ENCODE data around the gene ADK. TPM values are rescaled to one million over a fixed set of nuclear protein-coding genes. Genes with fewer than 3 reads are reported as not detected.

Gene ADK
- total and polyA plus RNA-seq, 2 of the 13 experiments (the other 11 are each of a cell fraction or from before 2014, with no cell fraction given), result 48.6 to 79.1 TPM

GRCh38 chr10:74176380-74177139 lies 25.5 kb downstream of the ADK start (continued):
- TF ChIP-seq RERE (CRISPR knock-in tag; IDR thresholded peaks at IDR 0.05; ENCODE audit: low read depth) (peak; percentile 28; the same call in 1 of the 2 replicates), ISX (CRISPR knock-in tag; conservative IDR thresholded peaks at IDR 0.05) (0 out of 2 replicates have a peak, but pooled peaks have one; percentile 63), TBP (CRISPR knock-in tag; IDR thresholded peaks at IDR 0.05) (0 out of 2 replicates have a peak, but pooled peaks have one; percentile 80), NR1H2 (CRISPR knock-in tag; IDR thresholded peaks at IDR 0.05; ENCODE audit: borderline replicate concordance, low read depth) (0 out of 2 replicates have a peak, but pooled peaks have one; percentile 54), MYNN (CRISPR knock-in tag; IDR thresholded peaks at IDR 0.05; ENCODE audit: low read depth) (0 out of 2 replicates have a peak, but pooled peaks have one; percentile 71), MEF2D (CRISPR knock-in tag; IDR thresholded peaks at IDR 0.05) (peak; percentile 72; the same call in 1 of the 2 replicates), ZNF292 (CRISPR knock-in tag; IDR thresholded peaks at IDR 0.05; ENCODE audit: borderline replicate concordance, low read depth) (peak; percentile 45), ELK4 (CRISPR knock-in tag; IDR thresholded peaks at IDR 0.05; ENCODE audit: borderline replicate concordance) (no peak), HNF4G (IDR thresholded peaks at IDR 0.05; ENCODE audit: borderline replicate concordance, low read depth, low read length) (no peak), HNF4G (CRISPR knock-in tag; IDR thresholded peaks at IDR 0.05; ENCODE audit: borderline replicate concordance, low read depth) (no peak), RBFOX2 (IDR thresholded peaks at IDR 0.05; ENCODE audit: low read depth, low read length) (peak; percentile 98), ZNF225 (CRISPR knock-in tag; IDR thresholded peaks at IDR 0.05) (peak; percentile 80), ZNF615 (CRISPR knock-in tag; IDR thresholded peaks at IDR 0.05; ENCODE audit: borderline replicate concordance) (no peak), USF2 (IDR thresholded peaks at IDR 0.05; ENCODE audit: low read depth, low read length) (peak; percentile 89), USF2 (CRISPR knock-in tag; IDR thresholded peaks at IDR 0.05; ENCODE audit: borderline replicate concordance) (peak; percentile 96), ZBTB46 (CRISPR knock-in tag; IDR thresholded peaks at IDR 0.05; ENCODE audit: borderline replicate concordance) (0 out of 2 replicates have a peak, but pooled peaks have one; percentile 19), RARA (CRISPR knock-in tag; IDR thresholded peaks at IDR 0.05) (no peak), RARG (CRISPR knock-in tag; IDR thresholded peaks at IDR 0.05; ENCODE audit: low read depth) (no peak), FOXK2 (IDR thresholded peaks at IDR 0.05) (no peak)
